ENCODE data around the gene INMT.

DNA sequence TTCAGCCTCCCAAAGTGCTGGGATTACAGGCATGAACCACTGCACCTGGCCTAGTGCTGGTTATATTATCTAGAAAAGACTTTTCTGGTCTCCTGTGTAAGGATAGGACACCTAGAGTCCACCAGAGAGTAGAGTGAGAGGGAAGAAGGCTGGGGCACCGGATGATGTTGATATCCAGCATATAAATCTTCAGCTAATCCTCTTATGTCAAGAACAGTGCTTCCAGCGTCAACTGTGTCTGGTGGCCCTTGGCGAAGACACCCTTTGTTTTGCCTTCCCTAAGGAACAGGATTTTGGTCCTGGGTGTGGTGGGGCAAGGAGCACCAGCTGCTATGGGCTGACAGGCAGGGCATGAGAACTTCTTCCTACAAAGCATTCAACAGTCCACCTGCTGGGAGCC, 16.3 kb upstream of the INMT start:
- TF ChIP-seq, protein P1, sequence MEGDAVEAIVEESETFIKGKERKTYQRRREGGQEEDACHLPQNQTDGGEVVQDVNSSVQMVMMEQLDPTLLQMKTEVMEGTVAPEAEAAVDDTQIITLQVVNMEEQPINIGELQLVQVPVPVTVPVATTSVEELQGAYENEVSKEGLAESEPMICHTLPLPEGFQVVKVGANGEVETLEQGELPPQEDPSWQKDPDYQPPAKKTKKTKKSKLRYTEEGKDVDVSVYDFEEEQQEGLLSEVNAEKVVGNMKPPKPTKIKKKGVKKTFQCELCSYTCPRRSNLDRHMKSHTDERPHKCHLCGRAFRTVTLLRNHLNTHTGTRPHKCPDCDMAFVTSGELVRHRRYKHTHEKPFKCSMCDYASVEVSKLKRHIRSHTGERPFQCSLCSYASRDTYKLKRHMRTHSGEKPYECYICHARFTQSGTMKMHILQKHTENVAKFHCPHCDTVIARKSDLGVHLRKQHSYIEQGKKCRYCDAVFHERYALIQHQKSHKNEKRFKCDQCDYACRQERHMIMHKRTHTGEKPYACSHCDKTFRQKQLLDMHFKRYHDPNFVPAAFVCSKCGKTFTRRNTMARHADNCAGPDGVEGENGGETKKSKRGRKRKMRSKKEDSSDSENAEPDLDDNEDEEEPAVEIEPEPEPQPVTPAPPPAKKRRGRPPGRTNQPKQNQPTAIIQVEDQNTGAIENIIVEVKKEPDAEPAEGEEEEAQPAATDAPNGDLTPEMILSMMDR (IDR thresholded peaks at IDR 0.05; ENCODE audit: low read depth, low read length), result no peak
- no peak for TF ChIP-seq EZH2phosphoT487 (IDR thresholded peaks at IDR 0.05; ENCODE audit: low read depth)

All from OCI-LY3 (cell line).